Upper lobe of left lung (tissue), 6 donors: ENCODE measurements around the gene PTCD3. TPM values are rescaled to one million over a fixed set of nuclear protein-coding genes. Genes with fewer than 3 reads are reported as not detected.

Experiments
- ATAC-seq, 2 donors: fragments of 200-7000 bp; cut with Tn5 transposase; one replicate each; pipeline ENCODE4 v1.9.1; 2022; ENCODE audit warnings: mild to moderate bottlenecking in 2 of 2, moderate library complexity in 2 of 2; ENCODE audit not compliant: low FRiP score in 2 of 2
- DNase-seq, 2 donors: peaks; one replicate each; pipeline ENCODE4 v3.0.0-alpha.2; 2019 to 2020
- H3K27ac ChIP-seq, 4 donors: fragments of 200-600 bp; sonication (generic); one replicate each; pipeline ENCODE4 v1.5.1; 2016 to 2019
- H3K27me3 ChIP-seq, 4 donors: fragments of 200-600 bp; sonication (generic); one replicate each; pipeline ENCODE4 v1.5.1; 2017 to 2019
- H3K36me3 ChIP-seq, 4 donors: fragments of 200-600 bp; sonication (generic); one replicate each; pipeline ENCODE4 v1.5.1; 2016 to 2019
- H3K4me1 ChIP-seq, 4 donors: fragments of 200-600 bp; sonication (generic); one replicate each; pipeline ENCODE4 v1.5.1; 2018 to 2019
- H3K4me3 ChIP-seq, 4 donors: fragments of 200-600 bp; sonication (generic); one replicate each; pipeline ENCODE4 v1.5.1; 2017 to 2019; ENCODE audit warnings: mild to moderate bottlenecking in 2 of 4, moderate library complexity in 1 of 4
- H3K9me3 ChIP-seq, 4 donors: fragments of 200-600 bp; sonication (generic); one replicate each; pipeline ENCODE4 v1.5.1; 2018 to 2019
- CTCF ChIP-seq, 6 experiments: fragments of 450-650 bp in 4 of 6; fragments of 200-600 bp in 2 of 6; sonication (generic) in 2 of 6; IDR thresholded peaks; one replicate each; pipeline ENCODE4 v1.5.1; 2016 to 2019; ENCODE audit warnings: antibody characterized with exemption in 6 of 6
- EP300 ChIP-seq, 4 donors: sonication (generic); formaldehyde crosslinking; IDR thresholded peaks; one replicate each; pipeline ENCODE4 v1.5.1; 2017; ENCODE audit warnings: antibody characterized with exemption in 4 of 4, control low read depth in 2 of 4
- POLR2A ChIP-seq, 4 donors: fragments of 450-650 bp; IDR thresholded peaks; one replicate each; pipeline ENCODE4 v1.5.1; 2016 to 2017; ENCODE audit warnings: antibody characterized with exemption in 4 of 4, mild to moderate bottlenecking in 2 of 4
- POLR2AphosphoS5 ChIP-seq, 2 donors: sonication (generic); formaldehyde crosslinking; IDR thresholded peaks; one replicate each; pipeline ENCODE4 v1.5.1; 2017; ENCODE audit warnings: antibody characterized with exemption in 2 of 2
- WGBS, 2 donors: methylation state at CpG; one replicate each; pipeline ENCODE4 v1.1.5; 2017 to 2018; 5-methylcytosine and 5-hydroxymethylcytosine counted together
- total RNA-seq, 6 donors: library from RNA; depleted of rRNA in 4 of 6; stranded (reverse); fragments of >200 nt in 4 of 6; gene quantifications; one replicate each; pipeline versions ENCODE4 v1.1.0 to v1.2.1, GENCODE V29; 2016 to 2021
- donor health status: DM: no; HTN: no; CAD: no; lungs with moderate emphysema.
- donor health status: DM: no; HTN: yes; CAD: no; lungs with severe emphysema.

PTCD3 gene
- total RNA-seq, 6 donors from 2014 or later: 37.0 to 79.4 (median 64.3) TPM

GRCh38 chr2:86073225-86073624 lies 32.8 kb upstream of the PTCD3 start:
- H3K4me3 ChIP-seq: no peak overlapping the region
- no peaks in the 10 kb centered on the region for H3K27me3 ChIP-seq
- ATAC-seq (no peak), DNase-seq (no peak)
- H3K27ac ChIP-seq: peak overlapping the region in 2 of 4 donors; percentile 72 to 87
- no peaks in the 10 kb centered on the region for H3K9me3 ChIP-seq
- TF ChIP-seq CTCF (IDR thresholded peaks at IDR 0.05): no peak
- TF ChIP-seq POLR2A (IDR thresholded peaks at IDR 0.05): no peak
- no peak for TF ChIP-seq EP300 (IDR thresholded peaks at IDR 0.05)
- TF ChIP-seq POLR2AphosphoS5 (IDR thresholded peaks at IDR 0.05): no peak
- H3K36me3 ChIP-seq: peaks cover 5 to 72% (median 40%) of the 10 kb centered on the region in 4 donors
- H3K4me1 ChIP-seq: peaks cover 8 to 19% (median 14%) of the 10 kb centered on the region in 4 donors
- 83 to 90% methylated on average over 1 of the region's 1 CpG for WGBS, 2 donors

- peaks cover 0 to 62% (median 34%) of the 10 kb centered on the region in 4 donors for H3K36me3 ChIP-seq
- no peak overlapping the region for H3K4me3 ChIP-seq
- H3K27ac ChIP-seq: no peak overlapping the region
- peaks cover 13 to 19% (median 16%) of the 10 kb centered on the region in 4 donors for H3K4me1 ChIP-seq
- DNase-seq (no peak), ATAC-seq (no peak)
- H3K9me3 ChIP-seq: no peaks in the 10 kb centered on the region
- no peaks in the 10 kb centered on the region for H3K27me3 ChIP-seq
- 92 to 93% methylated on average over 3 of the region's 3 CpGs for WGBS, 2 donors
- TF ChIP-seq POLR2AphosphoS5 (IDR thresholded peaks at IDR 0.05) (no peak), EP300 (IDR thresholded peaks at IDR 0.05) (no peak), CTCF (IDR thresholded peaks at IDR 0.05) (no peak), POLR2A (IDR thresholded peaks at IDR 0.05) (no peak)
Observed at GRCh38 chr2:86074256-86074655, 31.8 kb upstream of the PTCD3 start.

- ATAC-seq: no peak
- TF ChIP-seq POLR2AphosphoS5 (IDR thresholded peaks at IDR 0.05): no peak
- TF ChIP-seq POLR2A (IDR thresholded peaks at IDR 0.05): no peak
- no peak for TF ChIP-seq CTCF (IDR thresholded peaks at IDR 0.05)
- no peak for TF ChIP-seq EP300 (IDR thresholded peaks at IDR 0.05)
- no peak overlapping the region for H3K27ac ChIP-seq
- no peaks in the 10 kb centered on the region for H3K27me3 ChIP-seq
- H3K36me3 ChIP-seq: peaks cover 0 to 56% (median 28%) of the 10 kb centered on the region in 4 donors
- peaks cover 16 to 24% (median 21%) of the 10 kb centered on the region in 4 donors for H3K4me1 ChIP-seq
- DNase-seq: peak in 1 of 2 donors; percentile 52
- 97 to 100% methylated on average over 3 to 15 of the region's 15 CpGs for WGBS, 2 donors
- no peak overlapping the region for H3K4me3 ChIP-seq
- H3K9me3 ChIP-seq: no peaks in the 10 kb centered on the region
Observed at GRCh38 chr2:86074811-86075210, 31.2 kb upstream of the PTCD3 start.

- 79 to 84% methylated on average over 5 of the region's 5 CpGs for WGBS, 2 donors
Observed at GRCh38 chr2:86075886-86076285, 30.1 kb upstream of the PTCD3 start.

More at GRCh38 chr2:86075886-86076285, 30.1 kb upstream of the PTCD3 start:
- Histone ChIP-seq H3K4me3 (no peak overlapping the region), H3K9me3 (no peaks in the 10 kb centered on the region), H3K4me1 (peaks cover 26 to 34% (median 27%) of the 10 kb centered on the region in 4 donors), H3K27ac (peak overlapping the region in 3 of 4 donors; percentile 41 to 55 (median 42)), H3K36me3 (peaks cover 0 to 56% (median 26%) of the 10 kb centered on the region in 4 donors), H3K27me3 (no peaks in the 10 kb centered on the region)
- TF ChIP-seq EP300 (IDR thresholded peaks at IDR 0.05) (no peak), POLR2AphosphoS5 (IDR thresholded peaks at IDR 0.05) (no peak), CTCF (IDR thresholded peaks at IDR 0.05) (no peak), POLR2A (IDR thresholded peaks at IDR 0.05) (no peak)
- ATAC-seq (no peak), DNase-seq (no peak)
